NCI-H1417 (cell line): ENCODE results near the gene IGSF21.

Experiments
- DNase-seq, 3 experiments: peaks; one replicate each; lab custom pipeline; 2025; lab: John Stamatoyannopoulos, UW

IGSF21 gene

DNA sequence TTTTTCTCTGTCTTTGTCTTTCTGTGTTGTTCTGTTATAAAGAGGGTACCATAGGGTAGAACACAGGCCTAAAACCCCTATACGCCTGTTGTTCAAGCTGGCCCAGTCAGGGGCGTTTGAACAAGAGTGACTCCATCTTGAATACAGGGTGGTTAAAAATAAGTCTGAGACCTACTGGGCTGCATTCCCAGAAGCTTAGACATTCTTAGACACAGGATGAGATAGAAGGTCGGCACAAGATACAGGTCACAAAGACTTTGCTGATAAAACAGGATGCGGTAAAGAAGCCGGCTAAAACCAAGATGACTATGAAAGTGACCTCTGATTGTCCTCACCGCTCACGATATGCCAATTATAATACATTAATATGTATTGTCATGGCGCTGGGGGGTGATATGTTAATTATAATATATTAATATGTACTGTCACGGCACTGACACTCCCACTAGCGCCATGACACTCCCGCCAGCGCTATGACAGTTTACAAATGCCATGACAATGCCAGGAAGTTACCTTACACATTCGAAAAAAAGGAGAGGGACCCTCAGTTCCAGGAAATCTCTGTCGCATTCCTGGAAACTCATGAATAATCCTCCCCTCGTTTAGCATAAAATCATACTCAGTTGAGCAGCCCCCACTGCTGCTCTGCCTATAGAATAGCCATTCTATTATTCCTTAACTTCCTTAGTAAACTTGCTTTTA lies 314.6 kb downstream of the IGSF21 start:
- no peak for DNase-seq

- no peak for DNase-seq
Measured at GRCh38 chr1:18422954-18423353, 315.4 kb downstream of the IGSF21 start.

DNA sequence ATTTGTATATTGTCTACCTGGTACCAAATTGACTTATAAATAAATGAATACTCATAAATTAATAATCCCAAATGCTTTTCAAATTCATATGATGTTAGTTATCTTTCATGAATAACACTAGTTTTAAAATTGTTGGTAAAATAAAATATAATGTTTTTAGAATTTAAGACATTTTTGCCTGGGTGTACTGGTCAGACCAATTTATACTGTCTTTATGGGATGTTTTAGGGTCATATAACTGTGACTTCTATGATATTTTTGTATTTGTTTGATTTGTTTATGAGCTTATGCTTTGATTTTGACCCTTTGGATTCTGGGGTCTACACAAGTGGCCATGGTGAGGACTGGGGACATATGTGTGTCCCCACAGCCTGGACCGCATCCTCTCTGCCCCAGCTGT lies 319.0 kb downstream of the IGSF21 start:
- DNase-seq: no peak
